GM18526 (cell line): Measurements from ENCODE around the gene SHCBP1.

ENCODE experiments used
- POLR2A ChIP-seq: IDR thresholded peaks from 3 replicates; pipeline ENCODE4 v1.6.1; 2011; ENCODE audit not compliant: insufficient read length; ENCODE audit errors: extremely low read depth

SHCBP1 gene

GRCh38 chr16:46621934-46622676 lies 926 bp upstream of the SHCBP1 start:
- no peak for TF ChIP-seq POLR2A

DNA sequence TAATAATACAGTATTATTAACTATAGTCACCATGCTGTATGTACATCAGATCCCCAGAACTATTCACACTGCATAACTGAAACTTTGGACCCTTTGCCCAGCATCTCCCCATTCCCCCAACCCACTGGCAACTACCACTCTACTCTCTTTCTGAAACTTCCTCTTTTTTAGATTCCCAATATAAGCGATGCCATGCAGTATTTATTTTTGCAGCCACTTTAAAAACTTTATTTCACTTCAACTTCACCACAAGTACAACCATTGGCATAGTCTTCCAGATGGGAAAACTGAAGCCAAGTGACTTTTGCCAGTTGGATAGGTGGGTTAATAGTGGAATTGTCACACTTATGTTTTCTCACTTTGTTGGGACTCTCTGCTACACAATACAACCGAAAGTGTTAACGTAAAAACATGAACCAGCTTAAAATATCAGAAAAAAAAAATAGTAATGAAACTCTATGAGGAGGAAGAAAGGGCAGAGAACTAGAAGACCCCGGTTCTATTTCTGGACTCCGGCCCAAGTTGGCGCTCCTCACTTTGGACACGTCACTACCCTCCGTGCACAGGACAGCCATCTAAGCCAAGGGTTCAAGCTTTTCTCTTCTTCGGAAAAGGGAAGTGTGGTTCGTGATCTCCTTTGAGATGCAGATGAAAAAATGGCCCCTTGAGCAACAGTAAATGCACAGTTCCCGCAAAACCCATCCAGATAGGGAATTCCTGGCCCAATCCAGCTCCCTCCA lies 743 bp downstream of the SHCBP1 start:
- no peak for TF ChIP-seq POLR2A

GRCh38 chr16:46618516-46618915 lies 2.7 kb downstream of the SHCBP1 start:
- no peak for TF ChIP-seq POLR2A

DNA sequence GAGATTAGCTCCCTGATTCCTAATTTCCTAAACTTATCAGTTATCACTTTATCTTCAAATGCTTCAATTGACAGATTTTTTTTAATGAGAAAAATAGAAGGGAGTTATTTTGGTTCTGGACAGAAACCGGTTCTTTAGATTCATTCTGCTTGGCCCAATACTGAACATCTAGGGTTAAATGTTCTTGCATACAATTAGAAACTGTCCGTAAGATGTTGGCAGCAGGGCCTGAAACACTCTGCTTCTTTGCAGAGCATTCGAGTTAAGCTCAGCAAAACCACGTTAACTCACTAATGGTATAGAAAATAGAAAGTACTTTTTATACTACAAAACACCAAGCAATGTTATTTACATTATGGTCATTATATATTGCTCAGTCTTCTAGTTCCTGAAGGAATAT lies 7.2 kb downstream of the SHCBP1 start:
- TF ChIP-seq POLR2A: no peak

GRCh38 chr16:46613352-46613751 lies 7.8 kb downstream of the SHCBP1 start:
- no peak for TF ChIP-seq POLR2A

DNA sequence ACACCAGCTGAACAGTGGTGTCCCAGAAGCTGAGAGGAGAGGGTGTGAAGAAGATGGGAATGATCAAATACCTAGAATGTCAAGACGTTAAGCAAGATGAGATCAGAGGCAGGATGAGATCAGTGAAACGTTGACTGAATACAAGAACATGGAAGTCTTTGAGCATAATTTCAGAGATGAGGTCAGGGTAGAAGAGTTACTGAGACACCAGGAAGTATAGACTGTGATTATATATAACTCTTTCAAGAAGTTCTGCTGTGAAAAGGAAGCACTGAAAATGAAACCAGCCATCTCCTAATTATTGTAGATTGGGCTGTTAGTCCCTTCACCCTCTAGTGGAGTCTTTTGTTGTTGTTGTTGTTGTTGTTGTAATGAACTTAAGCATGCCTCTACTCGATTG lies 9.1 kb downstream of the SHCBP1 start:
- TF ChIP-seq POLR2A: no peak

DNA sequence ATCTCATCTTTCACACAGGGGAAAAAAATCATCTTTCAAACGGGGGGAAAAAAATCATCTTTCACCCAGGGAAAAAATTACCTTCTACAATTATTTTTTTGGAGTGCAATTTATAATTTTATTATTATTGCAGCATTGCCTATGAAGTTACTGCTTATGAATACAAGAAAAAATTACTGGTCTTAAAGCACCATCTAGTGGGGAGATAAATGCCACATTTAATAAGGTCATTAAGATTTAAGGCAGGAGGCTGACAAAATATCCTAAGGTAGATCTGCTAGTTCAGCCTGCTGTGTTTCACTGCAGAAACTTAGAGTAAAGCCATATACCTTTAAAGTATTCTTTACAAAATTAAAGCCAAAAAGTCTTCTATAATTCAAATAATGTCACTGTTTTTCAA lies 13.7 kb downstream of the SHCBP1 start:
- no peak for TF ChIP-seq POLR2A

GRCh38 chr16:46606231-46606630 lies 14.9 kb downstream of the SHCBP1 start:
- no peak for TF ChIP-seq POLR2A

DNA sequence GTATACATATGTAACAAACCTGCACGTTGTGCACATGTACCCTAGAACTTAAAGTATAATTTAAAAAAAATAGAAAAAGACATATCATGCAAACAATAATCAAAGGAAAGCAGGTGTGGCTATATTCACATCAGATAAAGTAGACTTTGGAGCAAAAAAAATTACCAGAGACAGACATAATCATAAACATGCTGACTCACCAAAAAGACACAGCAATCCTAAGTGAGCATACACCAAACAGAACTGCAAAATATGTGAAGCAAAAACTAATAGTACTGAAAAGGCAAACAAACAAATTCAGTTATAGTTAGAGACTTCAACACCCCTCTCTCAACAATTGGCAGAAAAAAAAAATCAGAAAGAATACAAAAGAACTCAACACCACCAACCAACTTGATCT lies 29.9 kb downstream of the SHCBP1 start:
- TF ChIP-seq POLR2A: no peak

DNA sequence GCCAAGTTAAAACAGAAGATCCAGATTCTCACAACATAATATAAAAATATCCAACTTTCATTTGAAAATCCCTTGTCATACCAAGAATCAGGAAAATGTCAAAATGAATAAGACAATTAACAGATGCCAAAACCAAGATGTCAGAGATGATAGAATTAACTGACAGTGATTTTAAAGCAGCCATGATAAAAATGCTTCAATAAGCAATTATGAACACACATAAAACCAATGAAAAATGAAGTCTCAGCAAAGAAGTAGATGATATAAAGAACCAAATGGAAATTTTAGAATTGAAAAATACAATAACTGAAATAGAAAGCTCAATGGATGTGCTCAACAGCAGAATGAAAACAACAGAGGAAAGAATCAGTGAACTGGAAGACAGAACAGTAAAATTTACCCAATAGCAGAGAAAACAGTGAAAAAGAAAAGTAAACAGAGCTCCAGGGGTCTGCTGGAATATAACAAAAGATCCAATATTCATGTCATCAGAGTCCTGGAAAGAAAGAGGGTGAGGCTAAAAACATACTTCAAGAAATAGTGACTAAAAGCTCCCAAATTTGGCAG lies 35.1 kb downstream of the SHCBP1 start:
- no peak for TF ChIP-seq POLR2A

DNA sequence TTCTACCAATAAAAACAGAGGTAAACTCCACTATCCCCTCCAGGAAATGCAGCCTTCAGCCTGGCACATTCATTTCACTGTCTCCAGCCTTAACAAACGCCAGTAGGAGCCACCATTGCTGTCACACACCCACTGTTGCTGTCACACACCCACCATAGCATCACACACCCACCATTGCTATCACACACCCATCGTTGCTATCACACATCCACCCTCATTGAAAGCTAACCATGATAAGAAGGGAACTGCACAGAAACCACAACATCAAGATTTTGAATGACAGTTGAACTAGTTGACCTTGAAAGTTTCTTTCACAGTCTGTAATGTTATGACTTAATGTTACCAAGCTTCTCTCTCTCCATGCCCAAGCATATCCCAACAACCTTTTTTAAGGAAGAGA lies 38.1 kb downstream of the SHCBP1 start:
- TF ChIP-seq POLR2A: no peak

GRCh38 chr16:46582313-46582712 lies 38.9 kb downstream of the SHCBP1 start:
- no peak for TF ChIP-seq POLR2A

DNA sequence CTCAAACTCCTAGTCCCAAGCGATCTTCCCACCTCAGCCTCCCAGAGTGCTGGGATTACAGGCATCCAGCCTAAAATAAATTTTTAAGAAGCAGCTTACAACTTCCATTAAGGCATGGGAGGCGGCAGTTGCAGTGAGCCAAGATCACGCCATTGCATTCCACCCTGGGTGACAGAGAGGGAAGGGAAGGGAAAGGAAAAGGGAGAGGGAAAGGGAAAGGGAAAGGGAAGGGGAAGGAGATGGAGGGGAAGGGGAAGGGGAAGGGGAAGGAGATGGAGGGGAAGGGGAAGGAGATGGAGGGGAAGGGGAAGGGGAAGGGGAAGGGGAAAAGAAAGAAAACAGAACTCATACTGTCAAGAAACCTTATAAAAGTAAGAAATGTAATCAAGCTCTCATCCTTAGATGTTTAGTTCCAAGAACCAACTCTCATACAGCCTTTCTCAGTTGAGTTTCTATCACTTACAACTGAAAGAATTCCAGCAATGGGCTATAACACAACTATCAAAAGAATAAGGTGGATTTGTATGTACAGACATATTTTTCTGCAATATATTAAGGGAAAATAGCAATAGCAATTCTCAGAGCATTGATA lies 43.1 kb downstream of the SHCBP1 start:
- TF ChIP-seq POLR2A: no peak

DNA sequence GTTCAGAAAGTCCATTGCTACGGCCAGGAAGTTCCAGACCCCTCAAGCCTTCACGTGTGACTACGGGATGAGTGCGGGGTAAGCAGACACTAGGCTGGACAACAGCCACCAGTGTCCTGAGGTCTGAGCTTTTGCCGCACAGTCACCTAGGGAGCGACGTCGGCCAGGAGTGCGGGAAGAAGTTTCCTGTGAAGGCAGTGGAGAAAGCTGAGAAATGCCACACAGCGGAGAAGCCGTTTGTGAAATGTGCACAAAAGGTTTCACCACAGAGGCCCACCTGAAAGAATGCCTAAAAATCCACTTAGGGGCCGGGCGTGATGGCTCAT lies 47.4 kb downstream of the SHCBP1 start:
- no peak for TF ChIP-seq POLR2A

GRCh38 chr16:46573008-46573833 lies 48.0 kb downstream of the SHCBP1 start:
- no peak for TF ChIP-seq POLR2A
